Measurements from ENCODE around the gene SCUBE1. TPM values are rescaled to one million over a fixed set of nuclear protein-coding genes. Genes with fewer than 3 reads are reported as not detected.
A peak's percentile ranks its signal among the peaks of the same experiment; 100 is the strongest.

SCUBE1 gene
- total and polyA plus RNA-seq, 3 experiments from 2014 or later = 0.07 to 0.33 TPM; not detected in 1

GRCh38 chr22:43205261-43205691, 137.9 kb downstream of the SCUBE1 start:
- ChIA-PET POLR2A (no interaction called here), CTCF (no interaction called here)
- Mint-ChIP-seq H3K4me3 (peak overlapping the region in 1 of 7 donors; percentile 18), H3K27ac (peak overlapping the region in 3 of 8 donors; percentile 20 to 66 (median 46)), H3K4me1 (peaks cover 7 to 14% (median 8%) of the 10 kb centered on the region in 3 donors), H3K27me3 (no peaks in the 10 kb centered on the region), H3K9me3 (peaks cover 0 to 2% (median 0%) of the 10 kb centered on the region in 5 donors), H3K36me3 (no peaks in the 10 kb centered on the region)
- H3K27me3 ChIP-seq (ENCODE audit: insufficient read depth, low read length, poor library complexity, severe bottlenecking) = no peaks in the 10 kb centered on the region
- H3K4me1 ChIP-seq (ENCODE audit: insufficient read depth, low read length) = peaks cover 13% of the 10 kb centered on the region
- no peaks in the 10 kb centered on the region for H3K9me3 ChIP-seq (ENCODE audit: low read length)
- no peak overlapping the region for H3K4me3 ChIP-seq (ENCODE audit: low read length)
- DNase-seq = peak in 3 of 5 donors; percentile 12 to 38 (median 21)
- H3K27ac ChIP-seq (ENCODE audit: low read depth, low read length) = no peak overlapping the region
- H3K36me3 ChIP-seq (ENCODE audit: insufficient read depth, low read length) = no peaks in the 10 kb centered on the region

GRCh38 chr22:43203471-43203981, 139.6 kb downstream of the SCUBE1 start:
- Histone ChIP-seq H3K4me3 (ENCODE audit: low read length) (no peak overlapping the region), H3K9me3 (ENCODE audit: low read length) (no peaks in the 10 kb centered on the region), H3K27ac (ENCODE audit: low read depth, low read length) (no peak overlapping the region), H3K36me3 (ENCODE audit: insufficient read depth, low read length) (no peaks in the 10 kb centered on the region), H3K4me1 (ENCODE audit: insufficient read depth, low read length) (peaks cover 13% of the 10 kb centered on the region), H3K27me3 (ENCODE audit: insufficient read depth, low read length, poor library complexity, severe bottlenecking) (no peaks in the 10 kb centered on the region)
- Mint-ChIP-seq H3K27me3 (peaks cover 0 to 9% of the 10 kb centered on the region in 2 donors), H3K4me1 (peaks cover 7 to 14% (median 8%) of the 10 kb centered on the region in 3 donors), H3K36me3 (no peaks in the 10 kb centered on the region), H3K27ac (no peak overlapping the region), H3K9me3 (peaks cover 0 to 2% (median 0%) of the 10 kb centered on the region in 5 donors), H3K4me3 (no peak overlapping the region)
- DNase-seq = no peak
- CTCF ChIA-PET = interaction anchor here (0.6 kb wide), 1 partner anchor 1050 kb away, joined by 3 read pairs; no protein-coding TSS in a partner anchor
- POLR2A ChIA-PET = no interaction called here

GRCh38 chr22:43202756-43203410, 140.3 kb downstream of the SCUBE1 start:
- Mint-ChIP-seq H3K4me3 (no peak overlapping the region), H3K27ac (no peak overlapping the region), H3K27me3 (peaks cover 0 to 15% of the 10 kb centered on the region in 2 donors), H3K4me1 (peaks cover 7 to 14% (median 8%) of the 10 kb centered on the region in 3 donors), H3K36me3 (no peaks in the 10 kb centered on the region), H3K9me3 (peaks cover 0 to 2% (median 0%) of the 10 kb centered on the region in 5 donors)
- H3K27me3 ChIP-seq (ENCODE audit: insufficient read depth, low read length, poor library complexity, severe bottlenecking) = no peaks in the 10 kb centered on the region
- no peaks in the 10 kb centered on the region for H3K9me3 ChIP-seq (ENCODE audit: low read length)
- H3K4me1 ChIP-seq (ENCODE audit: insufficient read depth, low read length) = peaks cover 13% of the 10 kb centered on the region
- DNase-seq = no peak
- H3K27ac ChIP-seq (ENCODE audit: low read depth, low read length) = no peak overlapping the region
- no peaks in the 10 kb centered on the region for H3K36me3 ChIP-seq (ENCODE audit: insufficient read depth, low read length)
- no peak overlapping the region for H3K4me3 ChIP-seq (ENCODE audit: low read length)
- ChIA-PET CTCF (no interaction called here), POLR2A (no interaction called here)

- Mint-ChIP-seq H3K9me3 (peaks cover 0 to 2% (median 0%) of the 10 kb centered on the region in 5 donors), H3K4me1 (peaks cover 7 to 14% (median 8%) of the 10 kb centered on the region in 3 donors), H3K4me3 (no peak overlapping the region), H3K27me3 (peaks cover 0 to 20% of the 10 kb centered on the region in 2 donors), H3K36me3 (no peaks in the 10 kb centered on the region), H3K27ac (peak overlapping the region in 1 of 8 donors; percentile 60)
- Histone ChIP-seq H3K27ac (ENCODE audit: low read depth, low read length) (no peak overlapping the region), H3K36me3 (ENCODE audit: insufficient read depth, low read length) (no peaks in the 10 kb centered on the region), H3K9me3 (ENCODE audit: low read length) (no peaks in the 10 kb centered on the region), H3K4me1 (ENCODE audit: insufficient read depth, low read length) (peaks cover 13% of the 10 kb centered on the region), H3K27me3 (ENCODE audit: insufficient read depth, low read length, poor library complexity, severe bottlenecking) (no peaks in the 10 kb centered on the region), H3K4me3 (ENCODE audit: low read length) (no peak overlapping the region)
- POLR2A ChIA-PET = no interaction called here
- DNase-seq = no peak
- CTCF ChIA-PET = no interaction called here
Measured at GRCh38 chr22:43202326-43202725, 140.8 kb downstream of the SCUBE1 start.

GRCh38 chr22:43201486-43202219, 141.5 kb downstream of the SCUBE1 start:
- ChIA-PET CTCF (interaction anchor here (1.5 kb wide), 1 partner anchor 14 kb away, joined by 6 read pairs; the partner anchor contains the start of gene TTLL12), POLR2A (no interaction called here)
- Histone ChIP-seq H3K27me3 (ENCODE audit: insufficient read depth, low read length, poor library complexity, severe bottlenecking) (no peaks in the 10 kb centered on the region), H3K27ac (ENCODE audit: low read depth, low read length) (no peak overlapping the region), H3K4me1 (ENCODE audit: insufficient read depth, low read length) (peaks cover 10% of the 10 kb centered on the region), H3K4me3 (ENCODE audit: low read length) (no peak overlapping the region), H3K9me3 (ENCODE audit: low read length) (no peaks in the 10 kb centered on the region), H3K36me3 (ENCODE audit: insufficient read depth, low read length) (no peaks in the 10 kb centered on the region)
- Mint-ChIP-seq H3K27ac (peak overlapping the region in 1 of 8 donors; percentile 60), H3K36me3 (no peaks in the 10 kb centered on the region), H3K4me3 (no peak overlapping the region), H3K9me3 (peaks cover 0 to 2% (median 0%) of the 10 kb centered on the region in 5 donors), H3K27me3 (peaks cover 0 to 25% of the 10 kb centered on the region in 2 donors), H3K4me1 (peaks cover 7 to 14% (median 8%) of the 10 kb centered on the region in 3 donors)
- no peak for DNase-seq

GRCh38 chr22:43200555-43200954, 142.6 kb downstream of the SCUBE1 start:
- no peak for DNase-seq
- POLR2A ChIA-PET = no interaction called here
- H3K27me3 ChIP-seq (ENCODE audit: insufficient read depth, low read length, poor library complexity, severe bottlenecking) = no peaks in the 10 kb centered on the region
- H3K9me3 Mint-ChIP-seq = peaks cover 0 to 2% (median 0%) of the 10 kb centered on the region in 5 donors
- no peaks in the 10 kb centered on the region for H3K9me3 ChIP-seq (ENCODE audit: low read length)
- peaks cover 0 to 25% of the 10 kb centered on the region in 2 donors for H3K27me3 Mint-ChIP-seq
- peaks cover 0 to 6% (median 2%) of the 10 kb centered on the region in 3 donors for H3K4me1 Mint-ChIP-seq
- no peaks in the 10 kb centered on the region for H3K4me1 ChIP-seq (ENCODE audit: insufficient read depth, low read length)
- CTCF ChIA-PET = interaction anchor here (1.5 kb wide), 1 partner anchor 13 kb away, joined by 6 read pairs; the partner anchor contains the start of gene TTLL12
- H3K4me3 Mint-ChIP-seq = no peak overlapping the region
- H3K27ac ChIP-seq (ENCODE audit: low read depth, low read length) = no peak overlapping the region
- H3K27ac Mint-ChIP-seq = peak overlapping the region in 1 of 8 donors; percentile 60
- H3K36me3 Mint-ChIP-seq = no peaks in the 10 kb centered on the region
- no peaks in the 10 kb centered on the region for H3K36me3 ChIP-seq (ENCODE audit: insufficient read depth, low read length)
- H3K4me3 ChIP-seq (ENCODE audit: low read length) = no peak overlapping the region

GRCh38 chr22:43200031-43200430, 143.1 kb downstream of the SCUBE1 start:
- CTCF ChIA-PET = interaction anchor here (1.5 kb wide), 1 partner anchor 12 kb away, joined by 6 read pairs; the partner anchor contains the start of gene TTLL12

GRCh38 chr22:43199541-43199940, 143.6 kb downstream of the SCUBE1 start:
- CTCF ChIA-PET = no interaction called here
- no peaks in the 10 kb centered on the region for H3K36me3 Mint-ChIP-seq
- peaks cover 4 to 31% of the 10 kb centered on the region in 2 donors for H3K27me3 Mint-ChIP-seq

More at GRCh38 chr22:43200031-43200430, 143.1 kb downstream of the SCUBE1 start:
- H3K27me3 Mint-ChIP-seq = peaks cover 2 to 27% of the 10 kb centered on the region in 2 donors
- H3K9me3 ChIP-seq (ENCODE audit: low read length) = no peaks in the 10 kb centered on the region
- no peaks in the 10 kb centered on the region for H3K36me3 ChIP-seq (ENCODE audit: insufficient read depth, low read length)
- H3K9me3 Mint-ChIP-seq = peaks cover 0 to 2% (median 0%) of the 10 kb centered on the region in 5 donors
- H3K27ac ChIP-seq (ENCODE audit: low read depth, low read length) = no peak overlapping the region
- H3K4me1 ChIP-seq (ENCODE audit: insufficient read depth, low read length) = no peaks in the 10 kb centered on the region
- no peaks in the 10 kb centered on the region for H3K36me3 Mint-ChIP-seq
- H3K4me3 ChIP-seq (ENCODE audit: low read length) = no peak overlapping the region
- H3K27ac Mint-ChIP-seq = no peak overlapping the region
- H3K4me1 Mint-ChIP-seq = peaks cover 0 to 3% (median under 1%) of the 10 kb centered on the region in 3 donors
- no peak overlapping the region for H3K4me3 Mint-ChIP-seq
- DNase-seq = no peak
- H3K27me3 ChIP-seq (ENCODE audit: insufficient read depth, low read length, poor library complexity, severe bottlenecking) = no peaks in the 10 kb centered on the region
- POLR2A ChIA-PET = no interaction called here

More at GRCh38 chr22:43199541-43199940, 143.6 kb downstream of the SCUBE1 start:
- Histone ChIP-seq H3K4me3 (ENCODE audit: low read length) (no peak overlapping the region), H3K4me1 (ENCODE audit: insufficient read depth, low read length) (no peaks in the 10 kb centered on the region), H3K9me3 (ENCODE audit: low read length) (no peaks in the 10 kb centered on the region), H3K36me3 (ENCODE audit: insufficient read depth, low read length) (no peaks in the 10 kb centered on the region), H3K27me3 (ENCODE audit: insufficient read depth, low read length, poor library complexity, severe bottlenecking) (no peaks in the 10 kb centered on the region), H3K27ac (ENCODE audit: low read depth, low read length) (no peak overlapping the region)
- no peaks in the 10 kb centered on the region for H3K4me1 Mint-ChIP-seq
- H3K9me3 Mint-ChIP-seq = peaks cover 0 to 2% (median 0%) of the 10 kb centered on the region in 5 donors
- DNase-seq = no peak
- POLR2A ChIA-PET = no interaction called here
- H3K4me3 Mint-ChIP-seq = no peak overlapping the region
- H3K27ac Mint-ChIP-seq = no peak overlapping the region

Measured in CD8-positive, alpha-beta memory T cell (primary cell).